Measurements from ENCODE around the gene ZNF618.
A peak's percentile ranks its signal among the peaks of the same experiment; 100 is the strongest.

DNA sequence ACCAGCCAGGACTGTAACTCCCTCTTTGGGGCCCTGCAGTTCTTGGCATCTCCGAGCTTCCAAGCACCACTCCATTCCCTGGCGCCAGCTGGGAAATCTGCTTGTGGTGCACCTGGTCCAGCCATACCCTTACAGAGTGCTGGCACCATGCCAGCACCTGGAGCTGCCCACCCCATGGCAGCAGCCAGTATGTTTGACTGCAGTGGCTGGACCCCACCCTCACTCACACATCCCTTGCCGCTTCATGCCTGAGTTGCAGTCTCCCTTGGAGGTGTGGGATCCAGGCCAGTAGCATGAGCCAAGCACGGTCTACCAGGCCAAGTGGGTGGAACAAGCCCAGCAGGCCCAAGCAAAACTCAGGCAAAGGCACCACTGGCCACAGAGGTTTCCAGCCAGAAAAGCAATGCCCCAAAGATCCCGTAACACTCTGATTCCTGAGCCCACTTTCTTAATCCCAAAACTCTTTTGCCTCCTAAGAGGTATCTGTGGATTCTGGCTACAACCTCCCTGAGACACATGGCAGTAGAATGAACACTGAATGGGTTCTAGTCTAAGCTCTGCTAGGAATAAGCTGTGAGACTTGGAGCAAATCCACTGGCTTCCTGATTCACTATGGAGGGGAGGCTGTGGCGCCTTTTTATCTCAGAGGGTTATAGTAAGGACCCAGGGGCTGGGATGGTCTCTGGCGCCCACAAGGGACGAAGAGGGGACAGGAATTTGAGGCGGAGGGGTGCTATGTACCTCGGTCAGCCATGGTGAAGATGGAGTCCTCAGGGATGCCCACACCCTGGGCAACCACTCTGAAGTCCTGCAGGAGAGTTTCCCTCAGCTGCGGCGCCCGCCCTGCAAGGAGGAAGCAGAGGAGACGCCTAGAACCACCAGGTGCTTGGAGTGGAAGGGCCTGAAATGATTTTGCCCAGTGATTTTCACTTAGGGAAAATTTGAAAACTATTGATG, 196.4 kb downstream of the ZNF618 start:
- TF ChIP-seq, protein P1, sequence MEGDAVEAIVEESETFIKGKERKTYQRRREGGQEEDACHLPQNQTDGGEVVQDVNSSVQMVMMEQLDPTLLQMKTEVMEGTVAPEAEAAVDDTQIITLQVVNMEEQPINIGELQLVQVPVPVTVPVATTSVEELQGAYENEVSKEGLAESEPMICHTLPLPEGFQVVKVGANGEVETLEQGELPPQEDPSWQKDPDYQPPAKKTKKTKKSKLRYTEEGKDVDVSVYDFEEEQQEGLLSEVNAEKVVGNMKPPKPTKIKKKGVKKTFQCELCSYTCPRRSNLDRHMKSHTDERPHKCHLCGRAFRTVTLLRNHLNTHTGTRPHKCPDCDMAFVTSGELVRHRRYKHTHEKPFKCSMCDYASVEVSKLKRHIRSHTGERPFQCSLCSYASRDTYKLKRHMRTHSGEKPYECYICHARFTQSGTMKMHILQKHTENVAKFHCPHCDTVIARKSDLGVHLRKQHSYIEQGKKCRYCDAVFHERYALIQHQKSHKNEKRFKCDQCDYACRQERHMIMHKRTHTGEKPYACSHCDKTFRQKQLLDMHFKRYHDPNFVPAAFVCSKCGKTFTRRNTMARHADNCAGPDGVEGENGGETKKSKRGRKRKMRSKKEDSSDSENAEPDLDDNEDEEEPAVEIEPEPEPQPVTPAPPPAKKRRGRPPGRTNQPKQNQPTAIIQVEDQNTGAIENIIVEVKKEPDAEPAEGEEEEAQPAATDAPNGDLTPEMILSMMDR (IDR thresholded peaks at IDR 0.05) = no peak
- no peak for TF ChIP-seq EP300 (IDR thresholded peaks at IDR 0.05)
- no peak for TF ChIP-seq POLR2A (IDR thresholded peaks at IDR 0.05)
- TF ChIP-seq POLR2AphosphoS5 (IDR thresholded peaks at IDR 0.05) = peak; percentile 32
